GM12878 (cell line): Measurements from ENCODE around the gene SLFN14. TPM values are rescaled to one million over a fixed set of nuclear protein-coding genes. Genes with fewer than 3 reads are reported as not detected.

ENCODE experiments used
- ATAC-seq: fragments of 200-7000 bp; cut with Tn5 transposase; 3 replicates; pipeline ENCODE4 v1.9.1; 2020; ENCODE audit warnings: mild to moderate bottlenecking, moderate library complexity
- BruUV-seq: library from RNA; stranded (reverse); fragments of 400-500 nt; replicated peaks from 2 replicates; lab custom pipeline; 2021; lab: Mats Ljungman, UMichigan
- CTCF ChIA-PET: fragments of 300-600 bp; sonication (Branson Sonifier 250); formaldehyde crosslinking; extraction: SDS; loops from one replicate; lab custom pipeline; 2021; ENCODE audit warnings: inconsistent platforms; lab: Yijun Ruan, JAX
- POLR2A ChIA-PET: fragments of 350-600 bp; formaldehyde crosslinking; extraction: SDS; loops from one replicate; lab custom pipeline; 2021; ENCODE audit warnings: inconsistent platforms; lab: Charles Lee
- RAD21 ChIA-PET: fragments of 300-600 bp; sonication (Branson Sonifier 250); formaldehyde crosslinking; loops from one replicate; lab custom pipeline; 2023; ENCODE audit warnings: antibody characterized with exemption; ENCODE audit not compliant: unreplicated experiment; lab: Charles Lee
- SMC1A ChIA-PET: fragments of 300-600 bp; sonication (Branson Sonifier 250); formaldehyde crosslinking; loops from one replicate; lab custom pipeline; 2023; ENCODE audit not compliant: unreplicated experiment, uncharacterized antibody; lab: Charles Lee
- DNase-seq: peaks from one replicate; pipeline ENCODE4 v3.0.0-alpha.2; 2011; ENCODE audit warnings: low read depth, low spot score
- FAIRE-seq: peaks from 3 replicates; lab custom pipeline; 2011; peaks lifted over from hg19 to GRCh38; lab: Jason Lieb, UNC
- H2AFZ ChIP-seq: 2 replicates; pipeline ENCODE4 v1.6.0; 2011; ENCODE audit warnings: low read depth, low read length, control low read depth; ENCODE audit not compliant: control insufficient read depth
- H3K27ac ChIP-seq: 2 replicates; pipeline ENCODE4 v1.5.1; 2011; ENCODE audit warnings: control low read depth; ENCODE audit not compliant: control insufficient read depth, insufficient read depth
- H3K27me3 ChIP-seq, 2 experiments: replicated peaks in 1 of 2; 2 replicates each; pipeline versions ENCODE4 v1.6.0 to v1.6.1; 2011; ENCODE audit warnings: low read length in 1 of 2; ENCODE audit not compliant: control insufficient read depth in 2 of 2, insufficient read depth in 2 of 2
- H3K36me3 ChIP-seq, 2 experiments: 2 replicates each; pipeline ENCODE4 v1.5.1; 2011; ENCODE audit warnings: low read length in 1 of 2; ENCODE audit not compliant: control insufficient read depth in 2 of 2, insufficient read depth in 2 of 2
- H3K4me1 ChIP-seq: 2 replicates; pipeline ENCODE4 v1.6.1; 2011; ENCODE audit warnings: mild to moderate bottlenecking, low read length, moderate library complexity, mixed read lengths; ENCODE audit not compliant: control insufficient read depth, insufficient read depth
- H3K4me2 ChIP-seq: 2 replicates; pipeline ENCODE4 v1.6.0; 2011; ENCODE audit warnings: control low read depth; ENCODE audit not compliant: control insufficient read depth, insufficient read depth
- H3K4me3 ChIP-seq: fragments of 200-600 bp; sonication (generic); 2 replicates; pipeline ENCODE4 v1.5.1; 2016
- H3K79me2 ChIP-seq: 2 replicates; pipeline ENCODE4 v1.6.0; 2011; ENCODE audit warnings: low read length; ENCODE audit not compliant: control insufficient read depth, insufficient read depth
- H3K9ac ChIP-seq: 2 replicates; pipeline ENCODE4 v1.8.0; 2011; ENCODE audit warnings: low read length, control low read depth, mixed read lengths; ENCODE audit not compliant: control insufficient read depth, insufficient read depth
- H3K9me3 ChIP-seq: replicated peaks from 3 replicates; pipeline ENCODE4 v1.5.1; 2011; ENCODE audit warnings: mild to moderate bottlenecking, low read length; ENCODE audit not compliant: control insufficient read depth, insufficient read depth
- H4K20me1 ChIP-seq: 2 replicates; pipeline ENCODE4 v1.6.0; 2011; ENCODE audit not compliant: control insufficient read depth, insufficient read depth
- CEBPZ ChIP-seq: fragments of 150-350 bp; IDR thresholded peaks from 2 replicates; pipeline ENCODE4 v1.6.1; 2016; ENCODE audit warnings: low read depth, low read length
- ELK1 ChIP-seq: IDR thresholded peaks from 2 replicates; pipeline ENCODE4 v1.6.1; 2012; ENCODE audit warnings: low read depth, low read length, improper control_type of control experiment
- EZH2 ChIP-seq: IDR thresholded peaks from 2 replicates; pipeline ENCODE4 v1.6.1; 2012; ENCODE audit warnings: low read depth, mild to moderate bottlenecking, control low read depth, inconsistent platforms, low read length, borderline replicate concordance; ENCODE audit not compliant: control insufficient read depth
- FOXM1 ChIP-seq: IDR thresholded peaks from 2 replicates; pipeline ENCODE4 v1.6.1; 2012; ENCODE audit warnings: low read depth, mild to moderate bottlenecking, inconsistent platforms, low read length, moderate library complexity
- MEF2A ChIP-seq: IDR thresholded peaks from 2 replicates; pipeline ENCODE4 v1.6.1; 2011; ENCODE audit warnings: low read depth, mild to moderate bottlenecking, low read length, moderate library complexity; ENCODE audit not compliant: insufficient read depth
- NR2F1 ChIP-seq: fragments of 450-650 bp; conservative IDR thresholded peaks from 2 replicates; pipeline ENCODE4 v1.6.1; 2017; ENCODE audit warnings: mild to moderate bottlenecking
- SRF ChIP-seq, 2 experiments: IDR thresholded peaks; 2 replicates each; pipeline ENCODE4 v1.6.1; 2011; ENCODE audit warnings: low read depth in 2 of 2, low read length in 2 of 2, mild to moderate bottlenecking in 1 of 2, moderate library complexity in 1 of 2
- TAF1 ChIP-seq: IDR thresholded peaks from 2 replicates; pipeline ENCODE4 v1.6.1; 2011; ENCODE audit warnings: mild to moderate bottlenecking, low read depth, low read length, borderline replicate concordance
- TBL1XR1 ChIP-seq: IDR thresholded peaks from 2 replicates; pipeline ENCODE4 v1.6.1; 2012; ENCODE audit warnings: low read depth, low read length, improper control_type of control experiment
- WGBS: methylation state at CpG from one replicate; pipeline ENCODE4 v1.1.6; 2016; ENCODE audit warnings: low lambda C conversion rate; ENCODE audit not compliant: insufficient replicate concordance, insufficient coverage; ENCODE audit errors: missing lambda C conversion rate; 5-methylcytosine and 5-hydroxymethylcytosine counted together
- in situ Hi-C: fragments of 300-500 bp; cut with MboI; formaldehyde crosslinking; loops from 9 replicates; pipeline ENCODE4 v1.14.3; 2018; ENCODE audit warnings: mixed read lengths
- intact Hi-C: fragments of 100-400 bp; cut with micrococcal nuclease; formaldehyde crosslinking; loops from one replicate; pipeline ENCODE4 v1.14.2; 2022; ENCODE audit not compliant: unreplicated experiment
- polyA plus RNA-seq, 11 experiments: library from polyadenylated mRNA; depleted of rRNA in 4 of 11; unstranded in 6 of 11; stranded (reverse) in 5 of 11; fragments of >200 nt; fragmentation: Nextera tagmentation in 4 of 11; fragmentation: Illumina TruSeq in 1 of 11; extraction: Ambion mirVana in 4 of 11; extraction: Trizol in 1 of 11; gene quantifications; 1 replicate in 1 of 11; 2 replicates in 10 of 11; pipeline versions ENCODE4 v1.2.1 to v1.2.3, GENCODE V29; 2011 to 2016; ENCODE audit warnings: inconsistent platforms in 2 of 11, missing spikeins in 2 of 11, low read depth in 1 of 11
- total RNA-seq, 4 experiments: library from RNA; depleted of rRNA in 3 of 4; stranded (reverse); fragments of >200 nt in 3 of 4; fragmentation: Illumina TruSeq in 1 of 4; extraction: Trizol in 1 of 4; gene quantifications; 2 replicates each; pipeline versions ENCODE4 v1.2.1 to v1.2.3, GENCODE V29; 2013 to 2021
- TF ChIP-seq, protein P1 (sequence below): fragments of 450-650 bp; IDR thresholded peaks from 2 replicates; pipeline ENCODE4 v1.6.1; 2016; ENCODE audit warnings: mild to moderate bottlenecking, moderate library complexity, borderline replicate concordance
- TF ChIP-seq, protein P2 (sequence below): IDR thresholded peaks from 2 replicates; pipeline ENCODE4 v1.6.1; 2012; ENCODE audit warnings: low read depth, low read length, improper control_type of control experiment

Gene SLFN14
- total and polyA plus RNA-seq, 10 of the 15 experiments (the other 5 are each of a cell fraction or from before 2014, with no cell fraction given): 0.06 to 0.11 (median 0.06) TPM; not detected in 7

DNA sequence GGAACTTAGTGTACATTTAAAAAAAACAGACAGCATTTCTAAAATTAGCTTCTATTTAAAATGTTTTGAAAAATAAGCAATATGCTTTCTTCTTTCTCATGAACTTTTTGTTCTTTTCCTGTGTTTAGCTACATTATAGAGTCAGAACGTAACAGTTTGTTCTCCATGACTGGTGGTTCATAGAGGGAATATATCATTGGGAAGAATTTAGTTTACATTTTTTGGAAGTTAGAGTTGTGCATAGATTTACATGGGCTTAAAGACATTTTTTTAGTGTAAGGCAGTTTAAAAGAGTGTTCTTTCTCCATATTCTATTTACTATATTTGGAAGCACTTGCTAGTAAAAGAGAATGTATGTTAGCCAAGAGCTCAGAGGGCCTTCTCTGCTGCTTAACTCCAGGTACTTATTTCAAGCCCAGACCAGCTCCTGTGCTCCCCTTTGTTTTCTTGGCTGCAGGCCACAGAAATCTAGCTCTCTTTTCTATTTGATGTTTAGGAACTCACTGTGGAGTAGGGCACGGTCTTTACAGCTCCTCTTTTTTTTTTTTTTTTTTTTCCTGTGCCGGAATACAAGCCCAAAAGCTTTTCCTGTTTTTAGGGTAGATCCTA is 46.7 kb upstream of the SLFN14 start:
- Histone ChIP-seq H3K4me3 (no peak overlapping the region), H3K9ac (no peak overlapping the region), H3K79me2 (no peaks in the 10 kb centered on the region)
- ATAC-seq (no peak), DNase-seq (no peak)
- SMC1A ChIA-PET: interaction anchor here (0.6 to 2.5 kb wide), 6 partner anchors 10 to 270 kb away, joined by 3 to 7 read pairs (median 3); no protein-coding TSS in a partner anchor
- TF ChIP-seq, protein P1, sequence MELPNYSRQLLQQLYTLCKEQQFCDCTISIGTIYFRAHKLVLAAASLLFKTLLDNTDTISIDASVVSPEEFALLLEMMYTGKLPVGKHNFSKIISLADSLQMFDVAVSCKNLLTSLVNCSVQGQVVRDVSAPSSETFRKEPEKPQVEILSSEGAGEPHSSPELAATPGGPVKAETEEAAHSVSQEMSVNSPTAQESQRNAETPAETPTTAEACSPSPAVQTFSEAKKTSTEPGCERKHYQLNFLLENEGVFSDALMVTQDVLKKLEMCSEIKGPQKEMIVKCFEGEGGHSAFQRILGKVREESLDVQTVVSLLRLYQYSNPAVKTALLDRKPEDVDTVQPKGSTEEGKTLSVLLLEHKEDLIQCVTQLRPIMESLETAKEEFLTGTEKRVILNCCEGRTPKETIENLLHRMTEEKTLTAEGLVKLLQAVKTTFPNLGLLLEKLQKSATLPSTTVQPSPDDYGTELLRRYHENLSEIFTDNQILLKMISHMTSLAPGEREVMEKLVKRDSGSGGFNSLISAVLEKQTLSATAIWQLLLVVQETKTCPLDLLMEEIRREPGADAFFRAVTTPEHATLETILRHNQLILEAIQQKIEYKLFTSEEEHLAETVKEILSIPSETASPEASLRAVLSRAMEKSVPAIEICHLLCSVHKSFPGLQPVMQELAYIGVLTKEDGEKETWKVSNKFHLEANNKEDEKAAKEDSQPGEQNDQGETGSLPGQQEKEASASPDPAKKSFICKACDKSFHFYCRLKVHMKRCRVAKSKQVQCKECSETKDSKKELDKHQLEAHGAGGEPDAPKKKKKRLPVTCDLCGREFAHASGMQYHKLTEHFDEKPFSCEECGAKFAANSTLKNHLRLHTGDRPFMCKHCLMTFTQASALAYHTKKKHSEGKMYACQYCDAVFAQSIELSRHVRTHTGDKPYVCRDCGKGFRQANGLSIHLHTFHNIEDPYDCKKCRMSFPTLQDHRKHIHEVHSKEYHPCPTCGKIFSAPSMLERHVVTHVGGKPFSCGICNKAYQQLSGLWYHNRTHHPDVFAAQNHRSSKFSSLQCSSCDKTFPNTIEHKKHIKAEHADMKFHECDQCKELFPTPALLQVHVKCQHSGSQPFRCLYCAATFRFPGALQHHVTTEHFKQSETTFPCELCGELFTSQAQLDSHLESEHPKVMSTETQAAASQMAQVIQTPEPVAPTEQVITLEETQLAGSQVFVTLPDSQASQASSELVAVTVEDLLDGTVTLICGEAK: no peak
- no peak for TF ChIP-seq TAF1
- TF ChIP-seq NR2F1: no peak
- TF ChIP-seq CEBPZ: no peak
- TF ChIP-seq, protein P2, sequence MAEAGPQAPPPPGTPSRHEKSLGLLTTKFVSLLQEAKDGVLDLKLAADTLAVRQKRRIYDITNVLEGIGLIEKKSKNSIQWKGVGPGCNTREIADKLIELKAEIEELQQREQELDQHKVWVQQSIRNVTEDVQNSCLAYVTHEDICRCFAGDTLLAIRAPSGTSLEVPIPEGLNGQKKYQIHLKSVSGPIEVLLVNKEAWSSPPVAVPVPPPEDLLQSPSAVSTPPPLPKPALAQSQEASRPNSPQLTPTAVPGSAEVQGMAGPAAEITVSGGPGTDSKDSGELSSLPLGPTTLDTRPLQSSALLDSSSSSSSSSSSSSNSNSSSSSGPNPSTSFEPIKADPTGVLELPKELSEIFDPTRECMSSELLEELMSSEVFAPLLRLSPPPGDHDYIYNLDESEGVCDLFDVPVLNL: no peak
- TF ChIP-seq ELK1: no peak
- no peak for TF ChIP-seq EZH2
- TF ChIP-seq FOXM1: no peak
- TF ChIP-seq TBL1XR1: no peak
- TF ChIP-seq MEF2A: no peak
- no peak for TF ChIP-seq SRF (IDR thresholded peaks at IDR 0.05; ENCODE audit: low read depth in 2 of 2, low read length in 2 of 2)
- TF ChIP-seq, all 136 proteins: peak for 0
- ChIA-PET RAD21 (interaction anchor here (1.5 kb wide), 1 partner anchor 140 kb away, joined by 4 read pairs; no protein-coding TSS in a partner anchor), POLR2A (interaction anchor here (0.6 kb wide), 3 partner anchors 28 to 410 kb away, joined by 3 to 4 read pairs (median 4); partner anchors contain the start of gene SLFN14), CTCF (interaction anchor here (0.6 to 2.2 kb wide), 7 partner anchors 10 to 209 kb away, joined by 3 to 9 read pairs (median 4); no protein-coding TSS in a partner anchor)
- H3K4me2 ChIP-seq: no peak overlapping the region
- intact Hi-C loops: no loop called here
- H3K4me1 ChIP-seq: no peaks in the 10 kb centered on the region
- H3K27me3 ChIP-seq: no peaks in the 10 kb centered on the region
- WGBS: 90% methylated on average over 2 of the region's 3 CpGs
- in situ Hi-C loops: loop anchor here (5.0 kb wide), 1 partner anchor 140 kb away; no protein-coding TSS in a partner anchor
- FAIRE-seq: no peak
- no peaks in the 10 kb centered on the region for H4K20me1 ChIP-seq
- H3K27ac ChIP-seq: no peak overlapping the region
- no peaks in the 10 kb centered on the region for H3K9me3 ChIP-seq
- no TSS peak for BruUV-seq
- H2AFZ ChIP-seq: no peak overlapping the region
- peaks cover 0 to 21% of the 10 kb centered on the region in 2 experiments; a peak in 2 of 4 replicates for H3K36me3 ChIP-seq
